ENCODE results near the gene ZNF579.

ZNF579 gene

GRCh38 chr19:55580628-55581144 lies at the start of gene ZNF579:
Gene ZNF579, minus strand, starts transcription at chr19:55580848. Its CDS starts 1,209 bp downstream, at chr19:55579639.
- peak; percentile 25 for DNase-seq

- DNase-seq = no peak
Measured at GRCh38 chr19:55626350-55626749, 45.7 kb upstream of the ZNF579 start.

- DNase-seq = no peak
Measured at GRCh38 chr19:55625004-55625326, 44.3 kb upstream of the ZNF579 start.

- peak; percentile 40 for DNase-seq
Measured at GRCh38 chr19:55624109-55625003, 43.7 kb upstream of the ZNF579 start, which contains the start of gene ZNF784. Gene ZNF784, minus strand, starts transcription at chr19:55624566. Its CDS starts 5 bp downstream, at chr19:55624561.

GRCh38 chr19:55623561-55623960 lies 42.9 kb upstream of the ZNF579 start:
- DNase-seq = no peak

- DNase-seq = no peak
Measured at GRCh38 chr19:55623130-55623529, 42.5 kb upstream of the ZNF579 start.

GRCh38 chr19:55622242-55622969 lies 41.8 kb upstream of the ZNF579 start:
- no peak for DNase-seq

GRCh38 chr19:55621673-55622231 lies 41.1 kb upstream of the ZNF579 start:
- DNase-seq = no peak

- DNase-seq = no peak
Measured at GRCh38 chr19:55621205-55621672, 40.6 kb upstream of the ZNF579 start.

GRCh38 chr19:55620410-55621204 lies 40.0 kb upstream of the ZNF579 start:
- DNase-seq = no peak

GRCh38 chr19:55619286-55619685 lies 38.6 kb upstream of the ZNF579 start:
- DNase-seq = no peak

GRCh38 chr19:55618426-55618825 lies 37.8 kb upstream of the ZNF579 start:
- no peak for DNase-seq

GRCh38 chr19:55617426-55617825 lies 36.8 kb upstream of the ZNF579 start:
- no peak for DNase-seq

- no peak for DNase-seq
Measured at GRCh38 chr19:55616395-55616875, 35.8 kb upstream of the ZNF579 start.

GRCh38 chr19:55615543-55616394 lies 35.1 kb upstream of the ZNF579 start:
- no peak for DNase-seq

GRCh38 chr19:55614711-55615542 lies 34.3 kb upstream of the ZNF579 start:
- DNase-seq = no peak

GRCh38 chr19:55613930-55614710 lies 33.5 kb upstream of the ZNF579 start:
- no peak for DNase-seq

GRCh38 chr19:55613396-55613795 lies 32.7 kb upstream of the ZNF579 start:
- DNase-seq = no peak

GRCh38 chr19:55611983-55612645 lies 31.5 kb upstream of the ZNF579 start:
- DNase-seq = no peak
